ENCODE data around the gene STAT5B. TPM values are rescaled to one million over a fixed set of nuclear protein-coding genes. Genes with fewer than 3 reads are reported as not detected.

Gene STAT5B
- total and polyA plus RNA-seq, 9 of the 15 experiments (the other 6 are each of a cell fraction or from before 2014, with no cell fraction given), result 20.8 to 176 (median 92.4) TPM

DNA sequence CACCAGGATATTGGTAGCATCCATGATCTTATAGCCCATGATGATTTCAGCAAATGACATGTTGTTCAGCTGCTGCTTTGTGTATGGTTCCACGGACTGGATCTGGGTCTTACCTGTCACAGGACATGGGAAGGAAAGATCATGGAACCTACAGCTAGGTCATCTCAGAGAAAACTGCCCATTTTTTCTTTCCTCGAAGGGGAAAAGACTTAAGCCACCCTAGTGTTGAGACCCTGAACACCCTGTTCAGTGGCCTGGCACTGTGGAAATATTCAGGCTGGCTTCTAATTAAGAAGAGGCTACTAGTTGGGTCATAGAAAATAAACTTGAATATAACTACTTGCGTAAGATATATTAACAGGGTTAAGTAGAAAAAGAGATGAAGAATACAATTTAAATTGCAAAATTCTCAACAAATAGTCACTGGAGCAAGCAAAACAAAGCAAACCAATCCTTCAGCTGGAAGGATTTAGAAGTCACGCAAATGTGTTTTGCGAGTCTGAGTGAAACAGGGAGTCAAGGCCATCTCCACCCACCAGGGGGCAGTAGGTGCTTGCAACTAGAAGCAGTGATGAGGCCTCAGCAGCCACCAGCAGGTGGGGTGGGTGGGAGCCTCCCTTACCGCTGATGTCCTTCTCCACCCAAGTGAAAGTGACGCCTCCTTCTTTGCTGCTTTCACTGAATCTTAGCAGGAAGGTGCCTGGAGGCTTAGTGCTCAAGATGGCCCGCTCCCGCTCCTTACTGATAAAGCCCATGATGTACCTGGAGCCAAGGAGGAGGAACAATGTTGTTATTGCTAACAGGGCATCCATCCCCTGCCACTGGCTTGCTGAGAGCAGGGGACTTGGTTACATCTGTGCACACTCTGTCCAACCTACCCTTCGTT, 46.4 kb upstream of the STAT5B start (continued):
- TF ChIP-seq HLTF (IDR thresholded peaks at IDR 0.05) (no peak), XRCC3 (IDR thresholded peaks at IDR 0.05) (no peak), ELF4 (CRISPR knock-in tag; IDR thresholded peaks at IDR 0.05) (no peak), ZNF785 (CRISPR knock-in tag; IDR thresholded peaks at IDR 0.05) (no peak), PPARD (CRISPR knock-in tag; IDR thresholded peaks at IDR 0.05) (no peak), ZNF561 (CRISPR knock-in tag; conservative IDR thresholded peaks at IDR 0.05) (no peak), KDM5B (IDR thresholded peaks at IDR 0.05; ENCODE audit: insufficient replicate concordance, low read depth, low read length) (no peak), SMARCA5 (IDR thresholded peaks at IDR 0.05) (no peak), DIDO1 (tag; IDR thresholded peaks at IDR 0.05; ENCODE audit: low read depth) (no peak), ILK (tag; IDR thresholded peaks at IDR 0.05; ENCODE audit: borderline replicate concordance, low read depth) (no peak), HNRNPLL (IDR thresholded peaks at IDR 0.05; ENCODE audit: low read depth, low read length, poor library complexity, severe bottlenecking) (no peak), BRD9 (IDR thresholded peaks at IDR 0.05; ENCODE audit: low read depth, partially characterized antibody) (peak; percentile 22), ETS2 (tag; IDR thresholded peaks at IDR 0.05; ENCODE audit: borderline replicate concordance, poor library complexity, severe bottlenecking) (no peak), ZNF79 (CRISPR knock-in tag; IDR thresholded peaks at IDR 0.05; ENCODE audit: low read depth) (no peak), ZNF668 (CRISPR knock-in tag; IDR thresholded peaks at IDR 0.05) (no peak), TAF9B (IDR thresholded peaks at IDR 0.05; ENCODE audit: partially characterized antibody) (peak; percentile 27), MTA3 (IDR thresholded peaks at IDR 0.05; ENCODE audit: borderline replicate concordance) (peak; percentile 57; the same call in 1 of the 2 replicates), POLR2AphosphoS2 (IDR thresholded peaks at IDR 0.05; ENCODE audit: low read length) (no peak; the same call in 1 of the 2 replicates), POLR3A (IDR thresholded peaks at IDR 0.05; ENCODE audit: borderline replicate concordance, extremely low read depth, insufficient read depth, insufficient read length) (no peak)
- TF ChIP-seq, protein P1, sequence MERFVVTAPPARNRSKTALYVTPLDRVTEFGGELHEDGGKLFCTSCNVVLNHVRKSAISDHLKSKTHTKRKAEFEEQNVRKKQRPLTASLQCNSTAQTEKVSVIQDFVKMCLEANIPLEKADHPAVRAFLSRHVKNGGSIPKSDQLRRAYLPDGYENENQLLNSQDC (CRISPR knock-in tag; IDR thresholded peaks at IDR 0.05), result no peak
- TF ChIP-seq, protein P2, sequence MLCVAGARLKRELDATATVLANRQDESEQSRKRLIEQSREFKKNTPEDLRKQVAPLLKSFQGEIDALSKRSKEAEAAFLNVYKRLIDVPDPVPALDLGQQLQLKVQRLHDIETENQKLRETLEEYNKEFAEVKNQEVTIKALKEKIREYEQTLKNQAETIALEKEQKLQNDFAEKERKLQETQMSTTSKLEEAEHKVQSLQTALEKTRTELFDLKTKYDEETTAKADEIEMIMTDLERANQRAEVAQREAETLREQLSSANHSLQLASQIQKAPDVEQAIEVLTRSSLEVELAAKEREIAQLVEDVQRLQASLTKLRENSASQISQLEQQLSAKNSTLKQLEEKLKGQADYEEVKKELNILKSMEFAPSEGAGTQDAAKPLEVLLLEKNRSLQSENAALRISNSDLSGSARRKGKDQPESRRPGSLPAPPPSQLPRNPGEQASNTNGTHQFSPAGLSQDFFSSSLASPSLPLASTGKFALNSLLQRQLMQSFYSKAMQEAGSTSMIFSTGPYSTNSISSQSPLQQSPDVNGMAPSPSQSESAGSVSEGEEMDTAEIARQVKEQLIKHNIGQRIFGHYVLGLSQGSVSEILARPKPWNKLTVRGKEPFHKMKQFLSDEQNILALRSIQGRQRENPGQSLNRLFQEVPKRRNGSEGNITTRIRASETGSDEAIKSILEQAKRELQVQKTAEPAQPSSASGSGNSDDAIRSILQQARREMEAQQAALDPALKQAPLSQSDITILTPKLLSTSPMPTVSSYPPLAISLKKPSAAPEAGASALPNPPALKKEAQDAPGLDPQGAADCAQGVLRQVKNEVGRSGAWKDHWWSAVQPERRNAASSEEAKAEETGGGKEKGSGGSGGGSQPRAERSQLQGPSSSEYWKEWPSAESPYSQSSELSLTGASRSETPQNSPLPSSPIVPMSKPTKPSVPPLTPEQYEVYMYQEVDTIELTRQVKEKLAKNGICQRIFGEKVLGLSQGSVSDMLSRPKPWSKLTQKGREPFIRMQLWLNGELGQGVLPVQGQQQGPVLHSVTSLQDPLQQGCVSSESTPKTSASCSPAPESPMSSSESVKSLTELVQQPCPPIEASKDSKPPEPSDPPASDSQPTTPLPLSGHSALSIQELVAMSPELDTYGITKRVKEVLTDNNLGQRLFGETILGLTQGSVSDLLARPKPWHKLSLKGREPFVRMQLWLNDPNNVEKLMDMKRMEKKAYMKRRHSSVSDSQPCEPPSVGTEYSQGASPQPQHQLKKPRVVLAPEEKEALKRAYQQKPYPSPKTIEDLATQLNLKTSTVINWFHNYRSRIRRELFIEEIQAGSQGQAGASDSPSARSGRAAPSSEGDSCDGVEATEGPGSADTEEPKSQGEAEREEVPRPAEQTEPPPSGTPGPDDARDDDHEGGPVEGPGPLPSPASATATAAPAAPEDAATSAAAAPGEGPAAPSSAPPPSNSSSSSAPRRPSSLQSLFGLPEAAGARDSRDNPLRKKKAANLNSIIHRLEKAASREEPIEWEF (CRISPR knock-in tag; IDR thresholded peaks at IDR 0.05), result no peak
- TF ChIP-seq, protein P3, sequence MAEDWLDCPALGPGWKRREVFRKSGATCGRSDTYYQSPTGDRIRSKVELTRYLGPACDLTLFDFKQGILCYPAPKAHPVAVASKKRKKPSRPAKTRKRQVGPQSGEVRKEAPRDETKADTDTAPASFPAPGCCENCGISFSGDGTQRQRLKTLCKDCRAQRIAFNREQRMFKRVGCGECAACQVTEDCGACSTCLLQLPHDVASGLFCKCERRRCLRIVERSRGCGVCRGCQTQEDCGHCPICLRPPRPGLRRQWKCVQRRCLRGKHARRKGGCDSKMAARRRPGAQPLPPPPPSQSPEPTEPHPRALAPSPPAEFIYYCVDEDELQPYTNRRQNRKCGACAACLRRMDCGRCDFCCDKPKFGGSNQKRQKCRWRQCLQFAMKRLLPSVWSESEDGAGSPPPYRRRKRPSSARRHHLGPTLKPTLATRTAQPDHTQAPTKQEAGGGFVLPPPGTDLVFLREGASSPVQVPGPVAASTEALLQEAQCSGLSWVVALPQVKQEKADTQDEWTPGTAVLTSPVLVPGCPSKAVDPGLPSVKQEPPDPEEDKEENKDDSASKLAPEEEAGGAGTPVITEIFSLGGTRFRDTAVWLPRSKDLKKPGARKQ (CRISPR knock-in tag; IDR thresholded peaks at IDR 0.05), result no peak

Data from K562 (cell line).